Activated CD4-positive, alpha-beta T cell treated with anti-CD3 and anti-CD28 coated beads, Interleukin-2, Interleukin-4, amounts not matched to agents 100 ng/mL and 50 ng/mL, durations not matched to agents 16 hours and 8 hours (primary cell): Measurements from ENCODE around the gene CLEC9A.

ENCODE experiments used
- DNase-seq: peaks from one replicate; pipeline ENCODE4 v3.0.0-alpha.2; 2020; ENCODE audit warnings: low spot score

CLEC9A gene

DNA sequence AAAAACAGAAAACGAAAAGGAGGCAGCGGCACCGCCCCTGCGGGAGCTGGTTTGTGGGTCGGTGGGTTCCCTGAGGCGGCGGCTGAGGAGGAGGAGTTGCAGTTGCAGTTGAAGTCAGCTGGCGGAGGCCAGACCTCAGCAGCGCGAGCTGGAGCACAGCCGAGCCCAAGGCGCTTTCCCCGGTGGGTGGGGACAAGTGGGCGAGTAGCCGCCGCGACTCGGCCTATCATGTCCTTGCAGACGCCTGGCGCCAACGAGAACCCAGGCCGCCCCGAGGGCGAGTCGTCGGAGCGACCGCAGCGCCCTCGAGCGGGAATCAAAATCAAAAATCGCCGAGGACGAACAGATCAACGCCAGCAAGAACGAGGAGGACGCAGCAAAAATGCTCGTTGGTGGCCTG is 81.0 kb downstream of the CLEC9A start:
- no peak for DNase-seq

DNA sequence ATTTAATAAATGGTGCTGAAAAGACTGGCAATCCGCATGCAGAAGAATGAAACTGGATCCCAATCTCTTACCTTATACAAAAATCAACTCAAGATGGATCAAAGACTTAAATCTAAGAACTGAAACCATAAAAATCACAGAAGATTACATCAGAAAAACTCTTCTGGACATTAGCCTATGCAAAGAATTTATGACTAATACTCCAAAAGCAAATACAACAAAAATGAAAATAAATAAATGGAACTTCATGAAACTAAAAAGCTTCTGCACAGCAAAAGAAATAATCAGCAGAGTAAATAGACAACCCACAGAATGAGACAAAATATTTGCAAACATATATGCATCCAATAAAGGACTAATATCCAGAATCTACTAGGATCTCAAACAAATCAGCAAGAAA is 82.6 kb downstream of the CLEC9A start:
- no peak for DNase-seq

DNA sequence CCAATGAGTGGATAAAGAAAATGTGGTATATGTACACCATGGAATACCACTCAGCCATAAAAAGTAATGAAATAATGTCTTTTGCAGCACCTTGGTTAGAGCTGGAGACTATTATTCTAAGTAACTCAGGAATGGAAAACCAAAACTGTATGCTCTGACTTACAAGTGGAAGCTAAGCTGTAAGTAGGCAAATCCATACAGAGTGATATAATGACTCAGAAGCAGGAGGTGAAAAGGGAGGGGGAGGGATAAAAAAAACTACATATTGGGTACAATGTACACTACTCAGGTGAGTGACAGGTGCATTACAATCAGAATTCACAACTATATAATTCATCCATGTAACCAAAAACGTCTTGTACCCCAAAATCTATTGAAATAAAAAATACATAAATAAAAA is 83.4 kb downstream of the CLEC9A start:
- DNase-seq = no peak

DNA sequence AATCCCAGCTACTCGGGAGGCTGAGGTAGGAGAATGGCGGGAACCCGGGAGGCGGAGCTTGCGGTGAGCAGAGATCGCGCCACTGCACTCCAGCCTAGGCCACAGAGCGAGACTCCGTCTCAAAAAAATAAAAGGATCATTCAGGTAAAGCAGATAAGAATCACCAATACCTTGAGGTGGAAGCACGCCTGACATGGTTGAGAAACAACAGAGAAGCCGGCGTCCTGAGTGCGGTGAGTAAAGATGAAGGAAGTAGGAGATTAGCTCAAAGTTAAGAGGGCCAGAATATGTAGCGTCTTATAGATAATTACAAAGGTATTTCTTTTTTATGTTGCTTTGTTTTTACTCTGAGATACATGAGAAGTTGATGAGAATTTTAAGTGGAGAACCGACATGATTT is 84.8 kb downstream of the CLEC9A start:
- no peak for DNase-seq
